NCI-H82 treated with DMSO at 0.1 percent for 48 hours (cell line): ENCODE results near the gene UQCR10.

Source experiments
- DNase-seq: peaks from one replicate; lab custom pipeline; 2025; ENCODE audit not compliant: unreplicated experiment; lab: John Stamatoyannopoulos, UW

The UQCR10 gene

GRCh38 chr22:29795663-29796062 lies 28.5 kb downstream of the UQCR10 start:
- no peak for DNase-seq

- no peak for DNase-seq
These were observed 30.2 kb downstream of the UQCR10 start for GRCh38 chr22:29797351-29797750.

- DNase-seq, result no peak
These were observed 31.1 kb downstream of the UQCR10 start for GRCh38 chr22:29798318-29798717.

GRCh38 chr22:29798801-29799200 lies 31.6 kb downstream of the UQCR10 start:
- no peak for DNase-seq

- no peak for DNase-seq
These were observed 32.1 kb downstream of the UQCR10 start for GRCh38 chr22:29799217-29799680.

- no peak for DNase-seq
These were observed 34.0 kb downstream of the UQCR10 start for GRCh38 chr22:29801153-29801552.

GRCh38 chr22:29801796-29802195 lies 34.6 kb downstream of the UQCR10 start:
- DNase-seq, result no peak

GRCh38 chr22:29803190-29803589 lies 36.0 kb downstream of the UQCR10 start:
- no peak for DNase-seq

- no peak for DNase-seq
These were observed 37.8 kb downstream of the UQCR10 start for GRCh38 chr22:29804985-29805384.

GRCh38 chr22:29806196-29806595 lies 39.0 kb downstream of the UQCR10 start:
- DNase-seq, result no peak

GRCh38 chr22:29810216-29810615 lies 43.0 kb downstream of the UQCR10 start:
- DNase-seq, result no peak

GRCh38 chr22:29811377-29811776 lies 44.2 kb downstream of the UQCR10 start:
- DNase-seq, result no peak

GRCh38 chr22:29813126-29813525 lies 46.0 kb downstream of the UQCR10 start:
- no peak for DNase-seq

GRCh38 chr22:29813563-29813962 lies 46.4 kb downstream of the UQCR10 start:
- no peak for DNase-seq

GRCh38 chr22:29814003-29814402 lies 46.8 kb downstream of the UQCR10 start:
- DNase-seq, result no peak

GRCh38 chr22:29815580-29815979 lies 48.4 kb downstream of the UQCR10 start:
- no peak for DNase-seq

- DNase-seq, result no peak
These were observed 49.0 kb downstream of the UQCR10 start for GRCh38 chr22:29816128-29816527.

- DNase-seq, result no peak
These were observed 49.4 kb downstream of the UQCR10 start for GRCh38 chr22:29816539-29816938.

- no peak for DNase-seq
These were observed 49.8 kb downstream of the UQCR10 start for GRCh38 chr22:29816980-29817379.

GRCh38 chr22:29817724-29818123 lies 50.6 kb downstream of the UQCR10 start:
- no peak for DNase-seq

- no peak for DNase-seq
These were observed 52.3 kb downstream of the UQCR10 start for GRCh38 chr22:29819501-29819900.
